HG02943 (cell line): ENCODE results near the gene OGFR.
A peak's percentile ranks its signal among the peaks of the same experiment; 100 is the strongest.

Experiments used
- ATAC-seq: cut with Tn5 transposase; IDR thresholded peaks from one replicate; pipeline ENCODE4 v1.9.1; 2021; ENCODE audit warnings: mild to moderate bottlenecking, low read depth, moderate library complexity; ENCODE audit not compliant: unreplicated experiment

Gene OGFR

GRCh38 chr20:62782149-62782892 is 22.3 kb upstream of the OGFR start:
- no peak for ATAC-seq

DNA sequence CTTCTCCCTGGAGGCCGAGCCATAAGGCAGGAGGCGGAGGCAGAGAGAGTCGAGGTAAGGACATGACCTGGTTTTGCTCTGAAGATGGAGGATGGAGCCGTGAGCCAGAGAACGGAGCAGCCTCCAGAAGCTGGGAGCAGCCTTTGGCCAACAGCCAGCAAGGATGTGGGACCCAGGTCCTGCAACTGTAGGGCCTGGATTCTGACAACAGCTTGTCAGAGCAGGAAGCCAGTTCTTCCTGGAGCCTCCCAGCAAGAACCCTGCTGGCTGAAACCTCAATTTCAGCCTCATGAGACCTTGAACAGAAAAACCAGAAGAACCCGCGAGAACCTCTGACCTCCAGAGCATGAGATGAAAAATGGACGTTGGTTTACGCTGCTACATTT is 21.7 kb upstream of the OGFR start:
- ATAC-seq: no peak

DNA sequence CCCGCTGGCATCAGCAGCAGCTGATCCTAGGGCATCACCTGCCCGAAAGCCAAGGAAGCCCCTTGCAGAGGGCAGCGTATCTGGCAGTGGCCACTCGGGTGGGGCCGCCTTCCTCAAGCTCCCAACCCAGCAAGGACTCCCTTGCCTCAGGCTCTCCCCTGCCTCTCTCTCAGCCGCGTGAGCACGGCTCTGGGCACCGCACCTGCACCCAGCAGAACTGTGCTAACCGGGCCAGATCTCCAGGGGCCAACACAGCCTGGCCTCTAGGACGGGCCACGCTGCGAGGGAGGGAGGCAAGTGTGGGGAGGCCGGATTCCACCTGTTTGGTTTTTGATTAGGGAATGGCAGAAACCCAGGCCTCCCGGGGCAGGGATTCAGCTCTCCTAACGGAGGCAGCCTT is 20.1 kb upstream of the OGFR start:
- ATAC-seq: no peak

- ATAC-seq: no peak
Observed at GRCh38 chr20:62785393-62785792, 19.2 kb upstream of the OGFR start.

DNA sequence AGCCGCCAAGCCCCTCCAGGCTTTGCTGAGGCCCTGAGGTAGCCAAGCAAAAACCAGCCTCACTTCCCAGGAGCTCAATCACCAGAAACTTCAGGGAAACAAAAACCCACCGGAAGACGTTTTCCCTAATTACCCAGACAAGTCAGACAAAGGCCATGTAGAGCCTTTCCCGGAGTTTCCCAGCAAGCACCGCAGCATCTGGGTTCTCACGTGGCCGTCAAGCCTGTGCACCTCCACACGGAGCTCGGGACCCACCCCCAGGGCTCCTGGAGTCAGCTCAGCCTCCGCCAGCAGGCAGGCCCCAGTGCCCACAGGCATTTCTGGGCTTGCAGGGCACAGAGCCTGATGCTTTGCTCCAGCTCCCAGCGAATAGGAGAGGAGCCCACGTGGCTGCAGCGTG is 18.5 kb upstream of the OGFR start:
- ATAC-seq: no peak

GRCh38 chr20:62787321-62787720 is 17.3 kb upstream of the OGFR start:
- ATAC-seq: no peak

DNA sequence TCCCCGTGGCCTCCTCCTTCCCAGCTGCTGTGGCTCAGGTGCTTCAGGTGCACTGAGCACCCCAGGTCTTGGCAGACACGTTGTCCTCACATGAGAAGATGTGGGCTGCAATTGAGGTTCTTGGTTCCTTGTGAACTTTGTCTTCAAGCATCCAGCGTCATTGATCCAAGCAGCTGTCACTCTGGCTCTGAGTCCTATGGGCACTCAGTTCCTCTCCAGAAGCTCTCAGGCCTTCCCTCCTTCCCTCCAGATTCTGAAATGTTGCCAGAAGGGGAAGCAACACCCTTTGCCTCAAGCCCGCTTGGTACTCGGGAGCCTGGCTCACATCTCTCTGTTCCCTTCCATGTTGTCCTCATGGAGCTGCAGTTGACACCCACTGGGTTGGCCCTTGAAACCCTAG is 16.8 kb upstream of the OGFR start:
- no peak for ATAC-seq

DNA sequence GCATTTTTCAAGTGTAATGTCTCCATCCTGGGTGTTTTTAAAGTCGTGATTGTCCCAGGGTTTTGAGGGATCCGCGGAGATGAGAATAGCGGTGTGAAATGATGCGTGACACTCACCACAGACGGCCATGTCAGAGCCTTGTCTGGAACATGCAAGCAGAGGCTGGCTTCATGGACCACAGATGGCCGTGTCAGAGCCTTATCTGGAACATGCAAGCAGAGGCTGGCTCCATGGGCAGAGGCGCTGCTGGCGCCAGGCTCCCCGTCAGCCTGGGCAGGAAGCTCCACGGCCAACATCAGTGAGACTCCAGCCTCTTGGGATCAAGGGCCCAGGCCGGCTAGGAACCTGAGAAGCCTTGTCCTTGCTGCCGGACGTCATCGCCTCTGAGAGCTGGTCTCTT is 16.0 kb upstream of the OGFR start:
- ATAC-seq: no peak

DNA sequence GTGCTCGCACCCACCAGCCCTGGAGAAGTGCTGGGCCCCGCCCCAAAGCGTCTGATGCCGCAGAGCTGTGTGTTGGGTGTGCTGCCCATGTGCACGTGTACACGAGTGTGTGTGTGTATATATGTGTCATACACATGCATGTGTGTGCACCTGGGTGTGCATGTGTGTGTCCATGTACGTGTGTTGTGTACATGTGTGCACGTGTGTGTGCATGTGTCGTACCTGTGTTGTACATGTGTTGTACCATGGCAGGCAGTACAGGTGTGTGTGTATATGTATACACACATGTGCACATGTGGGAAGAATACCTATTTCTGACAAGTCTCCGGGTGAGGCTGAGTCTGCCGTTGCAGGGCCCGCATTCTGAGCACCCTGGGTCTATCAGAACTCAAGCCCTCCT is 14.6 kb upstream of the OGFR start:
- ATAC-seq: no peak

- ATAC-seq: no peak
Observed at GRCh38 chr20:62791301-62792181, 13.1 kb upstream of the OGFR start.

- ATAC-seq: no peak
Observed at GRCh38 chr20:62792182-62792939, 12.3 kb upstream of the OGFR start.

- ATAC-seq: no peak
Observed at GRCh38 chr20:62792940-62793756, 11.5 kb upstream of the OGFR start.

GRCh38 chr20:62793757-62794006 is 11.0 kb upstream of the OGFR start:
- no peak for ATAC-seq

DNA sequence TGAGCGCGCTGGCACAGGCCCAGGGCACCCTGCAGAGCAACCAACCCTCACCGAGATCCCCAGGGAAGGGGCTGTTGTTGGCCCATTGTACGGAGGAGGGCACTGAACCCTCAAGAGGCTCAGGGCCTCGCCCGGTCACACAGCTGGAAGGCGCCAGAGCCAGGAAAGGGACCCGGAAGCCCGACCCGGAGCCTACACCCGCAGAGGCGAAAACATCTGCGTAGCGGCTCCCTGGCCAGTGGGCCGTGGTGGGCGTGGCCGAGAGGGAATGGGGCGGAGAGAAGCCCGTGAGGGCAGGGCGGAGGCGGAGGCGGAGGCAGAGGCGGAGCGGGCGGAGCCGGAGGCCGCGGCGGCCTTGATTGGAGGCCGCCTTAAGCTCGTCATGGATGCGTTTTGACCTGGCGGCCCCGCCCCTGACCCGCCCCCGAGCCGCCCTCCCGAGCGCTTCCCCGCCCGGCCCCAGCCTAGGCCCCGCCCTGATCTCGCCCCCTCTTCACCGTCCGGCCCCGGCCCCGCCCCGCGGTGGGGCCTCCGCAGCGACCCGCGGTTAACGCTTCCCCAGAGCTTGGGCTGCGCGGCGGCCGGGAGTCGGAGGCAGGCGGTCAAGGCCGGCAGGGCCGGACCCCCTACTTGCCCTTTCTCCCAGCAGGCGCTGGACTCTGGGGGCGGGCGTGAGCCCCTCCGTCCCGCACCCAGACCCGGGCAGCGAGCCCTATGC is 10.5 kb upstream of the OGFR start:
- ATAC-seq: peak; percentile 51

DNA sequence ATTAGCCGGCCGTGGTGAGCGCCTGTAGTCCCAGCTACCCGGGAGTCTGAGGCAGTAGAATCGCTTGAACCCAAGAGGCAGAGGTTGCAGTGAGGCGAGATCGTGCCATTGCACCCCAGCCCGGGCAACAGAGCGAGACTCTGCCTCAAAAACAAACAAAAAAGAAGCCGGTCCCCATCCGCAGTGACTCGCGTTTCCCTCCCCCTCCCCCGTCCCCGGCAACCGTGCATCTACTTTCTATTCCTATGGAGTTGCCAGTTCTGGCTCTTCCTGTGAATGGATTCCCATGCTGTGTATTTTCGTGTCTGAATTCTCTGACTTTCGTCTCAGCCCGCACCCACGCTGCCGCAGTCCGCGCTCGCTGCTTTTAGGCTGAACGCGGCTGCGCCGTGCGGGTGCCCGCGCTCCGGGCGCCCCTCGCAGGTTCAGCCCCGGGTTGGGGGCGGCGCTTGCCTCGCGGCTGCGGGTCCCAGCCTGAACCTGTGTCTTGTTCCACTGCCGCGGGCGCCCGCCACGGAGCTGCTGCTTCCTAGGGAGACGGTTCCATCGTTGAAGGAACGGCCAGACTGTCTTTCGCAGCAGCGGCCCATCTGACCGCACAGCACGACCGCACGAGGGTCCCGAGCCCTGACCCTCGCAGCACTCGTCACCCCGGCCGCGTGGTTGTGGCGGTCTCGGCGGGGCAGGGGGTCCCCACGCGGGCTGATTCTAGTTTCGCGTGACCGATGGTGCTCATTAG is 9.4 kb upstream of the OGFR start:
- ATAC-seq: no peak

DNA sequence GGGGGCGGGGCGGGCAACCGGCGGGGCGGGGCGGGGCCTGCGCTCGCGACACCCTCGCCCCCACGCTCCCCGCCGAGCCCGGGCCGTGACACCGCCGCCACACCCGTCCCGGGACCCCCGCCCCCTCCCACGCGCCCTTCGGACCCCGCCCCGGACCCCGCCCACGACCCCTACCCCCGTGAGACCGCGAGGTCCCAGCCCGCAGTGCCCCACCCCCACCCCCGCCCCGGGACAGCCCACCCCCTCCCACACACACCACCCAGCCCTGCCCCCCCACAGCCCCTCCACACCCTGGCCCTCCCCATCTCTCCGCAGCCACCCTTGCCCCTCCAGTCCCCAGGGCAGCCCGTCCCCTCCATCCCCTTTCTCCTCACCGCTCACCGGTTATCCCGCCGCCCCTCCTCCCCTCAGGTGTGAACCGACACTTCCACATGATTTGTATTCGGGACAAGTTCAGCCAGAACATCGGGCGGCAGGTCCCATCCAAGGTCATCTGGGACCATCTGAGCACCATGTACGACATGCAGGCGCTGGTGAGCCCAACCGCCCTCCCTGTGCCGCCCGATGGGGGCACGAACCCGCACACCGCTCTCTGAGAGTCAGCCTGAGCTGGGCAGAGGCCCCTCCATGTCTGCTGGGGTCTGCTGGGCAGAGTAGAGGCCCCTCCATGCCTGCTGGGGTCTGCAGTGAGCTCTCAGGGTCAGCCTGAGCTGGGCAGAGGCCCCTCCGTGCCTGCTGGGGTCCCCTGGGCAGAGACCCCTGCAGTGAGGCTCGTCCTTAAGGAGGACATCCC is 7.7 kb upstream of the OGFR start:
- ATAC-seq: no peak

DNA sequence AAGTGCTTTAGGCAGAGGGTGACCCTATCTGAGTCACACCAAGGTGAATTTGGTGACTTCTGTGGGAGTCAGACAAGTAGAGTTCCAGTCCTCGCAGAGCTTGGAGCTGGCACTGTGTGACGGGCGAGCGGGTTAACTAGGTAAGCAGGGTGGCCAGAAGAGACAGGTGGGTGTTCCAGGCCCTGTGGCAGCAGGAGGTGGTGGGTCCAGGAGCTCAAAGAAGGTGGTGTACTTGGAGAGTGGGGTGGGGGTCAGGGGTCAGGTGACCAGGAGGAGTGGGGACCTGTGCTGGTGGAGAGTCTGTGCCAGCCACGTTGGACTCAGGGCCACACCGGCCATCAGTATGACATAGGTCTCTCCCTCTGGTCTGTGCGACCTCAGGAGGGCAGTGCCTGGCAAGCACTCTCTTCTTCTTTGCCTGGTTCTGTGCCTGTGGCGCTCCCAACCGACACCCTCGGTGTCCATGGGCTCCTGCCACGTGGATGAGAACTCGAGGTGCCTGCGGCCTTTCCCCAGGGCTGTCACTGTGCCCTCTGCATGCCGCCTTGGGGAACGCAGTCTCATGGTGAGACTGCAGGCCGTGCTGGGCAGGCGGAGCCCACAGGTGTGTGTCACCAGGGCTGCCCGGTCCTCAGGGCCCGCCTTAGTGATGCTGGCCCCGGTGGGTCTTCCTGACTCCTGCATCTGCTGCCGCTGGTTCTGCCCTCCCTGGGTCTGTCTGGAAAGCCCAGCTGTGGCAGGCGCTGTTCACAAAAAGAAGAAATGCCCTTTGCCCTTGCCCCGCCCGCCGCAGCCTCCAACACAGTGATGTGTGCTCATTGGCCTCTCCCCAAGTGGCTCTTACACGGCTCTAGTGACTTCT is 6.7 kb upstream of the OGFR start:
- ATAC-seq: no peak

GRCh38 chr20:62799036-62799435 is 5.6 kb upstream of the OGFR start:
- no peak for ATAC-seq
